ENCODE data around the gene LRRC28.

- TF ChIP-seq CTCF (conservative IDR thresholded peaks at IDR 0.05 in 1 of 2, IDR thresholded peaks at IDR 0.05 in 1 of 2; ENCODE audit: low read depth in 1 of 2, low read length in 2 of 2) (no peak), EZH2 (IDR thresholded peaks at IDR 0.05; ENCODE audit: low read length, missing control alignments) (no peak)
These were observed 157.2 kb downstream of the LRRC28 start for GRCh38 chr15:99408236-99409096.
